Inflammatory macrophage (primary cell): ENCODE data around the gene SEM1.
"Not testable (repeated sequence)": the region's sequence is repeated elsewhere in the genome, so short reads cannot be mapped to it uniquely, and the experiment has no call there.

Experiments
- DNase-seq, 2 donors: peaks; one replicate each; pipeline ENCODE4 v3.0.0-alpha.2; 2020 to 2022

The SEM1 gene

GRCh38 chr7:96700516-96700915 lies 9.1 kb downstream of the SEM1 start:
- DNase-seq = no peak

- no peak for DNase-seq
These were observed 10.3 kb downstream of the SEM1 start for GRCh38 chr7:96699219-96699871.

DNA sequence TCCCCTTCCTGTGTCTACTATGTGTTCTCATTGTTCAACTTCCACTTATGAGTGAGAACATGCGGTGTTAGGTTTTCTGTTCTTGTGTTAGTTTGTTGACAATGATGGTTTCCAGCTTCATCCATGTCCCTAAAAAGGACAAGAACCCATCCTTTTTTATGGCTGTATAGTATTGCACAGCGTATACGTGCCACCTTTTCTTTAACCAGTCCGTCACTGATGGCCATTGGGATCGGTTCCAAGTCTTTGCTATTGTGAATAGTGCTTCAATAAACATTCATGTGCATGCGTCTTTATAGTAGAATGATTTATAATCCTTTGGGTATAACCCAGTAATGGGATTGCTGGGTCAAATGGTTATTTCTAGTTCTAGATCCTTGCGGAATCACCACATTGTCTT lies 11.2 kb downstream of the SEM1 start:
- DNase-seq = not testable (repeated sequence)

DNA sequence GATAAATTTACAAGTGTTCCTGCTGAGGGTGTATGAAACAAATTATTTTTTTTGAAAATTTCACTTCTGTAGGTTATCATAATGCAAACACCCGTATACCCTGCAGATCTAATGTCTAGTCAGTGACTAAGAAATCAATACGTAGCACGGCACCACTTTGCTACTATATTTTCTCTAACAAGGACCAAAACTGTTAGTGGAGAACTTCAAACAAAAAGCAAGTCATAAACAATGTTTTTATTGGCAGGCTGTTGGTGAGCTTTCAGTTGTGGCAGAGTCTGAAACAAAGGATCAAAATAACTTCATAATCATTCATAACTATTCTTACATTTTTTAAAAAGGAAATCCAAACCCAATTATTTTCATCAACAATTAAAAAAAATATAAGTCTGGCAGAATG lies 11.8 kb downstream of the SEM1 start:
- no peak for DNase-seq

- no peak for DNase-seq
These were observed 14.1 kb downstream of the SEM1 start for GRCh38 chr7:96695581-96695980.

DNA sequence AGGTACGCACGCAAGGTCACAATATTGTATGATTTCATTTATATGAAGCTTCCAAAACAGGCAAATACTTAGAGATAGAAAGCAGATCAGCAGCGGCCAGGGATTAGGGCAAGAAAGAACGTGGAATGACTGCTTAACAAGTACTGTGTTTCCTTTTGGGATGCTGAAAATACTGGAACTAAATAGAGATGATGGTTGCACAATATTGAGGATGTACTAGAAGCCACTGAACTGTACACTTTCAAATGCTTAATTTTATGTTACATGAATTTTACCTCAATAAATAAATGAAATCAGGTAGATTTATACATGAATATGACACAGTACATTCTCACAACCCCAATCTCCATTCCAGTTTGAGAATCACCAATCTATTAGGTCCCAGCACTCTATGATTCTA lies 15.6 kb downstream of the SEM1 start:
- no peak for DNase-seq

GRCh38 chr7:96691702-96692101 lies 17.9 kb downstream of the SEM1 start:
- DNase-seq = peak; percentile 34 to 62

- DNase-seq = no peak
These were observed 20.2 kb downstream of the SEM1 start for GRCh38 chr7:96689414-96689813.

DNA sequence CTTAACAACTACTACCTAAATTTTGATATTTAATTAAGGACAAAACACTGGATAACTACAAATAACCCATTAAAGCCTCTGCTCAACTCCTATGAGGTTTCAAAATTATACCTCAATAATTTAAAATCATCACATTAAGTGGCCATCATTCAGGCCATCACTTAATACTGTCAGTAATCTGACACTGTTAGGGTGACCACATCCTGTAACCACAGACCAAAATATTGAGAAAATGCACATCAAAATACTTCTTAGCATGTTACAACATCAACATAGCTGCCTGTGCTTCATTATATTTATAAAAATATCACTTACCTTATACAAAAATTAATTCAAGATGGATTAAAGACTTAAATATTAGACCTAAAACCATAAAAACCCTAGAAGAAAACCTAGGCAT lies 23.3 kb downstream of the SEM1 start:
- DNase-seq = no peak

GRCh38 chr7:96685755-96686154 lies 23.9 kb downstream of the SEM1 start:
- DNase-seq = no peak

DNA sequence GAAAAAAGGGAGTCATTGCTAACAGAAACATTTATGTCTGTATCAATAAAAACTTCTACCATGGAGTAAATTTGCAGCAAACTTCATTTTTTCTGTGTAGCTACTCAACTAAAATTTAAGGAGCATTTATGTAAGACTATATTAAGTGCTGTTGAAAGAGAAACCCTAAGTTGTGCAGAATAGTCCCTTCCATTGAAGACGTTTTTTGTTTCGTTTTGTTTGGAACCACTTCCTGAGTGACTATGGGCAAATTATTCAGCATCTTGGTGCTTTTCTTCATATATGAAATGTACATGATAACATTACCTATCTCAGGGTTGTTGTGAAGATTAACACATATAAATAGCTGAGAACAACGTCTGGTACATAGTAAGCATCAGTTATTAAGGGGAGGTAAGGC lies 24.3 kb downstream of the SEM1 start:
- DNase-seq = no peak

DNA sequence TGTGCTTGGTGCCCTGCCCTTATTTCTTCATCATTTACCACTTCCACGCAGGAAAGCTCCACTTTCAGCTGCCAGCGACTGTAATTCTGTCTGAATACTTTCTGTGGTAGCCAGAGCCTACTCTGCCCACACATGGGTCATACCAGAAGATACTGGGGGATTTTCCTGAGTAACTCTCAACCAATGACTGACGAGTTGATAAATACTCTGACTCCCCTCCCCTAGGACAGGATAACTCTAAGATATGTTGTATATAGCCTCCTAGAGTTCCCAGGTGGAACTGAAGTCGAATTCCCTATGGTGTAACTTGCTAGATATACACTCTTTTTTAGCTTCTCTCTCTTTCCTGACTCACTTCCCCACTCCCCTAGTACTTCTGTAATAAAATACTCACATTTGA lies 29.8 kb downstream of the SEM1 start:
- DNase-seq = no peak

- DNase-seq = no peak
These were observed 32.7 kb downstream of the SEM1 start for GRCh38 chr7:96676919-96677318.

DNA sequence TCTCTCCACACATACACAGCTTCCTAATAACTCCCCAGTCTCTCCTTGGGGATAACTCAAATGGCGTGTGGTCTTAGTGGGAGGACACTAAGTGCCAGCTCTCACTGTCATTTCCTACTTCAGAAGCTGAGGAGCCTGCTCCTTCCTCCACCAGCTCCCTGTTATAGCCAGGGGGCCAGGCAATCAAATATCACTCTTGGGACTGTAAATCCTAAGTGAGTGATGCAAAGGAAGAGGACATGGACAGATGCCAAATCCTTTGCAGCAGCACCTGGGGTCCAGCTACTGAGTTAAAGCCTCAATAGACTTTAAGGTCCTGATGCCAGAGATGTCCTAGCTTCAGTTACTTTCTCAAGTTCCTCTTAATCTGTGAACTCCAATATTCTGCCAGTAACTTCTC lies 34.1 kb downstream of the SEM1 start:
- DNase-seq = no peak

DNA sequence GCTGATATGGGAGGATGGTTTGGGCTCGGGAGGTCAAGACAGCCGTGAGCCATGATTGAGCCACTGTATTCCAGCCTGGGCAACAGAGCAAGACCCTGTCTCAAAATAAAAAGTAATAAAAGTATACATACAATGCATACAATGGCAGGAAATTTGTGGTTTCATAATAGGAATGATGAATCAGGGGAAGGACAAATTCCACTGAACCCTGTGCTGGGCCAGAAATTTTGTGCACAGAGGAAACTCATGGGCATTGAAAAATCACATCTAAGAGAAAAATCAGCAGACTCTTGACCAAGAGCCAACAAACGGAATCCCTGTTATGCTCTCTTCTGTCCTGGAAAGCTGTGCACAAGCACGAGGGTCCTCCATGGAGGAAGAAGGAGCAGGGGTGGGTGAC lies 35.1 kb downstream of the SEM1 start:
- no peak for DNase-seq

- DNase-seq = no peak
These were observed 37.8 kb downstream of the SEM1 start for GRCh38 chr7:96671854-96672253.

DNA sequence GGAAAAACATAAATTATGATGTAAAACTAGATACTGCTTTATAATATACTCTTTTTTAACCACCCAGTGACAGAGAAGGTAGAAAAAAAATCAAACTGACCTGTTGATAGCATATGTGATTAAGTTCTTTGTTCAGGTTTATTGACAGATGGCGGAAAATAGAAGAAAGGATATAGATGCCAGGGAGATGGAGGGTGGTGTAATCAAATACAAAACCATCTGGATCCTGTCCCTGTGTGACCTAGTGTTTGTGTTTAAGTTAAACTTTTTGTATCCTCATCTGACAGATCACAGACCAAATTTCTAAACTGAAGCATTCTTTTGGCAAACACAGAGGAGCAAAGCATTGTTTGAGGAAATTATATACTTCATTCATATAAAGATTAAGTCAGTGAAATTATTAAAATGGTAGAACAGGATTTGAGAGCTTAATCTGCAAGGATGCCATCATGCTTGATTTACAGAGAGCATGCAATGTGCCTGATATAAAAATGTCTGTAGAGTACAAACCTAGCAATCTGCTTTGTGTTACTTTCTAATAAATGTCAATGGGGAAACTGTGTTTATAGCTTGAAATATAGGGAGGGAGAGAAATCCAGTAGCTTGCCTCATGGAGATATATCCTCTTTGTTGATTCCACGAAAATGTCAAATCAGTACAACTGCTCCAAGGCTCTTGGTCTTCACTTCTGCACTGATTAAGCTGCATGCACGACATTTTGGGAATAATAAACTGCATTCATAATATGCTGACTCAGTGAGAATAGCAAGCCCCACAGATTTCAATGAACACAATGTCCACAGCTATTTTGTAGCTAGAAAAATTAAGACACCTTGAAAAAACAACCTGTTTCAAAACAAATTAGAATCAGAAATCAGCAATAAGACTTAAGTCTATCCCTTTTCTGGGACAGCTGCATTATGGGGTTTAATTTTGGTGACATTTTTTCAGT lies 39.0 kb downstream of the SEM1 start:
- DNase-seq = no peak

DNA sequence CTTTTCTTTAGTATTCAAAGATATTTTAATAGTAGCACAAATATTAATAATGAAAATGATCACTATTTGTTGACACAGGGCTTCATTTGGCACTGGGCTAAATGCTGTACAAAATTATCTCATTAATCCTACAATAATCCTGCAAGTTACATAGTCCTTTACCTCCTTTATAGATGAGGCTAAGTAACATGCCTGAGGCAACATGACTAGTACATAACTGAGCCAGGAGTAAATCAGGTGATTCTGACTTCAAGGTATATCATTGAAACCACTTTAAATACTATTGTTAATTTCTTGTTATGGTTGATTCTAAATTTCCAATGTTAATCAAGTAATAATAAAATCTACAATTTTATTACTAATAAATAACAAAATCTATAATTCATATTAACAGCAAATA lies 39.8 kb downstream of the SEM1 start:
- DNase-seq = no peak

DNA sequence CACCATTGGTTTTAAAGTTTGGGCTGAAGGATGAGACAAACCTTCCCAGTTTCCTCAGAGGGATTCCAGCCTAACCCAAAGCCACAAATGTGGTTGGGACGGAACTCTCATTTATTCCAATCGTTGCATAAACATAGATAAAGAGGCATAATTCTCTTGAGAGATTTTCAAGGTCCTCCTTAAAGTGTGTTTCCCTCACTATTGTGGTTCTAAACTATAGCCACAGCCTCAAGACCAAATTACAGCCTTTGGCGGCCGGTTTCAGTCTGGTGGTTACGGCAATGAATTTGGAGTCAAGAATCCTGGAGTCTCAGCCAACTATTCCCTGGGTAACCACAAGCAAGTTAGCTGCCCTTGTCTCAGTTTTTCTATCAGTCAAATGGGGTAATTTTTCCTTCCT lies 42.6 kb downstream of the SEM1 start:
- no peak for DNase-seq

DNA sequence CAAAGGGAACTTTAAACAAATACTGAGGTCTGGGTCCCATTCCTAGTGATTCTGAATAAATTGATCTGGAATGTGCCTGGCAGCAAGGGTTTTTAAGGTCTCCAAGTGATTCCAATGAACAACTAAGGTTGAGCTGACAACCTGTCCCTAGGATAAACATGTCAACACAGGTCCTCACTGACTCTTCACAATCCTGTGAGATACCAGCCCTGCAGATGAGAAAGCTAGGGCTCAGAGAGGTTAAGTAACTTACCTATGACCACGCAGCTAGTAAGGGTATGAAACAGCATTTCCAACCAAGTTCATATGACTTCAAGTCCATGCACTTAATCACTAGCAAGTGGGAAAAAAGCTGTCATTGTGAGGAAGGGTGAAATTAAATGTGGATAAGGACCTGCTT lies 44.0 kb downstream of the SEM1 start:
- DNase-seq = no peak

- DNase-seq = no peak
These were observed 44.9 kb downstream of the SEM1 start for GRCh38 chr7:96664793-96665192.

- no peak for DNase-seq
These were observed 45.7 kb downstream of the SEM1 start for GRCh38 chr7:96663871-96664445.

- no peak for DNase-seq
These were observed 46.2 kb downstream of the SEM1 start for GRCh38 chr7:96663457-96663856.

- not testable (repeated sequence) for DNase-seq
These were observed 47.5 kb downstream of the SEM1 start for GRCh38 chr7:96662151-96662550.
